NCI-H1092 treated with DMSO at 0.1 percent for 48 hours (cell line): ENCODE results near the gene TROAP.
"Not testable (repeated sequence)": the region's sequence is repeated elsewhere in the genome, so short reads cannot be mapped to it uniquely, and the experiment has no call there.

Experiments used
- DNase-seq: peaks from one replicate; lab custom pipeline; 2025; lab: John Stamatoyannopoulos, UW

TROAP gene, protein sequence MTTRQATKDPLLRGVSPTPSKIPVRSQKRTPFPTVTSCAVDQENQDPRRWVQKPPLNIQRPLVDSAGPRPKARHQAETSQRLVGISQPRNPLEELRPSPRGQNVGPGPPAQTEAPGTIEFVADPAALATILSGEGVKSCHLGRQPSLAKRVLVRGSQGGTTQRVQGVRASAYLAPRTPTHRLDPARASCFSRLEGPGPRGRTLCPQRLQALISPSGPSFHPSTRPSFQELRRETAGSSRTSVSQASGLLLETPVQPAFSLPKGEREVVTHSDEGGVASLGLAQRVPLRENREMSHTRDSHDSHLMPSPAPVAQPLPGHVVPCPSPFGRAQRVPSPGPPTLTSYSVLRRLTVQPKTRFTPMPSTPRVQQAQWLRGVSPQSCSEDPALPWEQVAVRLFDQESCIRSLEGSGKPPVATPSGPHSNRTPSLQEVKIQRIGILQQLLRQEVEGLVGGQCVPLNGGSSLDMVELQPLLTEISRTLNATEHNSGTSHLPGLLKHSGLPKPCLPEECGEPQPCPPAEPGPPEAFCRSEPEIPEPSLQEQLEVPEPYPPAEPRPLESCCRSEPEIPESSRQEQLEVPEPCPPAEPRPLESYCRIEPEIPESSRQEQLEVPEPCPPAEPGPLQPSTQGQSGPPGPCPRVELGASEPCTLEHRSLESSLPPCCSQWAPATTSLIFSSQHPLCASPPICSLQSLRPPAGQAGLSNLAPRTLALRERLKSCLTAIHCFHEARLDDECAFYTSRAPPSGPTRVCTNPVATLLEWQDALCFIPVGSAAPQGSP

DNA sequence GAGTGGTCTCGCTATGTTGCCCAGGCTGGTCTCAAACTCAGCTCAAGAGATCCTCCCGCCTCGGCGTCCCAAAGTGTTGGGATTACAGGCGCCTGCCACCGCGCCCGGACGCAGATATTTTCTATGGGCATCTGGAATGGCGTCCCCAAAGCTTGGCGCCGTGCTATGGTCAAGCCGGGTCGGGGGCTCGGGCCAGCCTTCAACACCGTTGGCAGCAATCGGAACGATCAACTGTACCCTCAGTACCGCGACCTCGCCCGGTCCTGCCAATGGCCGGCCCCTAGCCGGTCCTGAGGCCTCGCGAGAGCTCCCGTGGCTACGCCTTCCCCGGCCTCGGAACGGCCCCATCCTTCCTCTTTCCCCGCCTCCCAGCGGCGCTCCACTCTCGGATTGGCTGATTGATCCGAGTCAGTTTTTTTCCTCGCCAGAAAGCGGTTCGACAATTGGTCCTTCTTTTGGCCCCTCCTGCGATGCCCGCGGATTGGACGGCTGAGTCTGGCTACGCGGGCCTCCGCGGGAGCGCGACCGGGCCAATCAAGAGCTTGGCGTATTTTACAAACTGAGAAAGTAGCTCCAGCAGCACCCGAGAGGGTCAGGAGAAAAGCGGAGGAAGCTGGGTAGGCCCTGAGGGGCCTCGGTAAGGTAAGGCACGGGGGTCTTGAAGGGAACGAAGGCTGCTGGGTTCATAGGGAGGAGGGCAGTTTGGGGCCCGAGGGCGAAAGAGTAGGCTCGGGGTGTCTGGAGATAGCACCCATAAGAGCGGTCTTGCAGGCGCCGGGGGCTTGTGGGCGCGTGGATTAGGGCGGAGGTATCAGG, at the start of gene TROAP:
Gene TROAP, plus strand, starts transcription at position 548 of the 816 bp plus-strand sequence. CDS start 354 bp downstream, outside the sequence.
- peak; percentile 96 for DNase-seq

DNA sequence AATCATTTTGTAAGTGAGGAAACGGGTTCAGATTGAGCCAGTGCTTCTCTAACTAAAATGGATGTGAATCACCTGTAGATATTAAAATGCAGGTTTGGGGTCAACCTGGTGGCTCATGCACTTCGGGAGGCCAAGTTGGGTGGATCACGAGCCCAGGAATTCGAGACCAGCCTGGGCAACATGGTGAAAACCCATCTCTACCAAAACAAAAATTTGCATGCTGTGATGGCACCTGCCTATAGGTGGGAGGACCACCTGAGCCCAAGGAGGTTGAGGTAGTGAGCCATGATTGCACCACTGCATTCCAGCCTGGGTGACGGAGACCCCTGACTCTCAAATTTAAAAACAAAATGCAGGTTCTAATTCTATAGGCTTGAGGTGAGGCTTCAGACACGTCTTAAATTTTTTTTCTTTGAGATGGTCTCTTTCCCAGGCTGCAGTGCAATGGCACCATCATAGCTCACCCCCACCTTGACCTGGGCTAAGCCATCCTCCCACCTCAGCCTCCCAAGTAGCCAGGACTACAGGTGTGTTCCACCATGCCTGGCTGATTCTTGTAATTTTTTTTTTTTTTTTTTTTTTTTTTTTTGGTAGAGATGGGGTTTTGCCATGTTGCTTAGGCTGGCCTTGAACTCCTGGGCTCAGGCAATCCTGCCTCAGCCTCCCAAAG, 49.2 kb upstream of the TROAP start:
- no peak for DNase-seq

DNA sequence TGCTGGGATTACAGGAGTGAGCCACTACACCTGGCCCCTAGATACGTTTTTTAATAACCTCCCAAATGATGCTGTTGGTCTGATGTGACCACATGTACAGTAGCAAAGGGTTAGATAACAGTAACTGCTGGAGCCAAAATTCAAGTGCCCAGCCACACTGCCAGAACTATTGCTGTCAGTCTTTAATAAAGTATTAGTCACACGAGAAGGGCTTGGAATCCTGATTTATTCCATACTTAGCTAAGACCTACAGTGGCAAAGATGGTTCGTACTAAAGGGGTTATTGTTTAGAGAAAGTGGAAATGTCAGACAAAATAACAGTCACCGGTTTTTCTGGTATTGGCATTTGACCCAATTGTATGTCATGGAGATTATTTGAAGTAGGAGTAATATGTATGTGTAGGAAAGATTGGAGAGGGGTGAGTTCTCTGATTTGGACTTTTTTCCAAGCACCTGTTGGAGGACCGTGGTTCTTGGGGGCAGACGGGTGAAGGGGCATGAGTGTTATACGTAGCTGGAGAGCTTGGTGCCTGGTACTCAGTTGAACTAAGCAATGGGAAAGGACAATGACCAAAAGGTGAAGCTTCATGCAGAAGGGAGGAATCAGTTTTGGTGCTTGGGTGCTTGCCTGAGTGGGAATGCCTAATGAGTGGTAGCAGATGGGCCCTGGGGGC, 48.5 kb upstream of the TROAP start:
- DNase-seq, result no peak

DNA sequence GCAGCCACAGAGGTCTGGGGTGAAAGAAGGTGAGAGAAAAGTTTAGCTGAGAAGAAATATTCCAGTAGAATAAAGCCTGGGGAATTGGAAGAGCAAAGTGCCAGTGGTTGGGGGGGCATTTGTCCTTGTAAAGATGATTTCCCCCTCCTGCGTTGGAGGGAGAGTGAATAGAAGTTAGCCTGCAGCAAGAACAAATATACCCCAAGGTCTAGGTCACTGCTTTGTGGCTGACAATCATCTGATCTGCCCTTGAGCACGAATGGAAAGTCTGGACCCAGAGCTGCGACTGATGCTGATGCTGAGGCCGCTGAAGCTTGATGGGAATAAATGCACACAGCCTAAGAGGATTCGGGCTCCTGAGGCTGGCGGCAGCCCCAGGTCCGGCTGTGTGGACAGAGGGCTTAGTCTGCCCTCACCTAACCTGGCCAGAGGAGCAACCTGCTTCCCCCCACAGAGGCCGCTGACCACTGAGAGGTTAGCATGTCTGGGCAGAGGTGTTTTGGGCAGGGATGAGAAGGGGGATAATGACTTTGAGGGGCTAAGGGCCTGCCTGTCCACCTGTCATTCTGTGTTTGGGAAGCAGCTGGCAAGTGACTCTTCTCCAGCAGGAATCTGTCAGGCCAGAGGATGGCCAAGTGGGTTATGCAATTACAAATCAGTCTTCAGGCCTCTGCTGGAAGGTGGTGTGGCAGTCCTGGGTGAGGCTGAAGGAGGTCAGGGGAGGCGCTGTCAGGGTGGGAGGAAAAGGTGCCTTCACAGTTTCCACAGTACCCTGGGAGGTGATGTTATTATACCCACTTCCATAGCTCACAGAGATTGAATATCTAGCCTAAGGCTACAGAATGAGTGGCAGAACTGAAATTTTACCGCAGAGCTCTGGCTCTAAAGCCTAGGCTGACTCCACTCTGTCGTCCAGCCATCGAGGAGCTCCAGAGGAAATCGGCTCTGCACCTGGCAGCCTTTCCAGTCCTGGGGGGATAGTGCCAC, 46.5 kb upstream of the TROAP start:
- no peak for DNase-seq

DNA sequence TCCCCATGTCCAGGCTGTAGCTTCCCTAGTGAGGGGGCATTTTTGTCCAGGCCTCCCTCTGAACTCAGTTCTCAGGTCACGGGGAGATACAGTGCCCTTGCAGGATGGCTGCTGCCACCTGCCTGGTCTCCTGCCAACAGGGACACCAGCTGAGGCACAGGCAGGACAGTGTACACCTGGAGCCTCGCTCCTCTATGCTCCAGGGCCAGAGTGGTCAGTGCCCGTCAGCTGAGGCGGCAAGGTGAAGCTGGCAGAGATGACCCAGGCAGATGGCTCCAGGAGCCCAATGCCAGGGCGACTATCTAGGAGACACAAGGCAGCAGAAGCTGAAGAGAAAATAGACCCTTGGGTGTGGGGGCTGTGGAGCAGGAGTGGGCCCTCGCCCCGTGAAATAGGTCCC, 45.6 kb upstream of the TROAP start:
- DNase-seq, result no peak

DNA sequence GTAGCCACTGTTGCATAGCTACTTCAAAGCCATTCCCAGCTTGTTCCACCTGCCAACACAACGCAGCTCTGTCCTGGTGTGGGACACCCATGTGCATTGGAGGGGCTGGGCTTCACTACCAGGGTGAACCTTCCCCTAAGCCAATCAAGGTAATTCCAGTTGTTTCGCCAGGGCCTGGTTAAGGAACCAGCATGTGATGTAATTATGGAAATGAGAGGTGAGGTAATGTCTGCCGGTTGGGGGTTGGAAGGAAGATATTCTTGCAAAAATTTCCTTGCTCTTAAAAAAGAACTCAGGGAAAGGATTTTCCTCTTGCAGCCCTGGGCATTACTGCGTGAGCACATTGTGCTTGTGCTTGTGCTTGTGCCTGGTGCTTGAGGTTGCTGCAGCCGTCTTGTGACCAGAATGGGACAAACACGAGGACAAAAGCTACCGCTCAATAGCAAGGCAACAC, 43.3 kb upstream of the TROAP start:
- no peak for DNase-seq

DNA sequence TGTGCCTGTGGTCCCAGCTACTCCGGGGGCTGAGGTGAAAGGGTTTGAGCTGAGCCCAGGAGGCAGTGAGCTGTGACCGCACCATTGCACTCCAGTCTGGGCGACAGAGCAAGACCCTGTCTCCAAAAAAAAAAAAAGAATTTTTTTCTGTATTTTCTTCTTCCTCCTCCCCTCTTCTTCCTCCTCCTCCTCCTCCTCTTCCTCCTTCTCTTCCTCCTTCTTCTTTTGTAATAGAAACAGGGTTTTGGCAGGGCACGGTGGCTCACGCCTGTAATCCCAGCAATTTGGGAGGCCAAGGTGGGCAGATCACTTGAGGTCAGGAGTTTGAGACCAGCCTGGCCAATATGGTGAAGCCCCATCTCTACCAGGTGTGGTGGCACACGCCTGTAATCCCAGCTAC, 42.5 kb upstream of the TROAP start:
- not testable (repeated sequence) for DNase-seq

DNA sequence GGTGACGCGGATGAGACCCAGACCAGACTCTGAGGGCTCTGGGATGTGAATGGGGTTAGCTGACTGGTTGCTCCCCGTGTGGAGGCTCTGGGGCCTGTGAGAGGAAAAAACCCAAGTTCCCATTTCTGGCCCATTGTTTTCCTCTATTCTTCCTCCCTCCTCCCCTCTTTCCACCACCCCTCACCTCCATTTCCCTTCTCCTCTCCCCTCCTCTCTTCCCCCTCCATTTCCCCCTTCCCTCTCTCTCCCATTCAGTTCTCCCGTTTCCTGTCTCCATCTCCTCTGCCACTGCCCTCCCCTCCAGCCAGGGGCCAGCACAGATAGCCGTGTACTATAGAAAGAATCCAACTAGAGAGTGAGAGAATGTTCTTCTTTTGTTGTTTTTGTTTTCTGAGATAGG, 40.8 kb upstream of the TROAP start:
- DNase-seq, result no peak

DNA sequence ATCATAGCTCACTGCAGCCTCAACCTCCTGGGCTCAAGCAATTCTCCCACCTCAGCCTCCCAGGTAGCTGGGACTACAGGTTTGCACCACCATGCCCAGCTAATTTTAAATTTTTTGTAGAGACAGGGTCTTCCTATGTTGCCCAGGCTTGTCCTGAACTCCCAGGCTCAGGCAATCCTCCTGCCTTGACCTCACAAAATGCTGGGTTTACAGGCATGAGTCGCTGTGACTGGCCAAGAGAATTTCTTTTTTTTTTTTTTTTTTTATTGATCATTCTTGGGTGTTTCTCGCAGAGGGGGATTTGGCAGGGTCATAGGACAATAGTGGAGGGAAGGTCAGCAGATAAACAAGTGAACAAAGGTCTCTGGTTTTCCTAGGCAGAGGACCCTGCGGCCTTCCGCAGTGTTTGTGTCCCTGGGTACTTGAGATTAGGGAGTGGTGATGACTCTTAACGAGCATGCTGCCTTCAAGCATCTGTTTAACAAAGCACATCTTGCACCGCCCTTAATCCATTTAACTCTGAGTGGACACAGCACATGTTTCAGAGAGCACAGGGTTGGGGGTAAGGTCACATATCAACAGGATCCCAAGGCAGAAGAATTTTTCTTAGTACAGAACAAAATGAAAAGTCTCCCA, 40.2 kb upstream of the TROAP start:
- not testable (repeated sequence) for DNase-seq

DNA sequence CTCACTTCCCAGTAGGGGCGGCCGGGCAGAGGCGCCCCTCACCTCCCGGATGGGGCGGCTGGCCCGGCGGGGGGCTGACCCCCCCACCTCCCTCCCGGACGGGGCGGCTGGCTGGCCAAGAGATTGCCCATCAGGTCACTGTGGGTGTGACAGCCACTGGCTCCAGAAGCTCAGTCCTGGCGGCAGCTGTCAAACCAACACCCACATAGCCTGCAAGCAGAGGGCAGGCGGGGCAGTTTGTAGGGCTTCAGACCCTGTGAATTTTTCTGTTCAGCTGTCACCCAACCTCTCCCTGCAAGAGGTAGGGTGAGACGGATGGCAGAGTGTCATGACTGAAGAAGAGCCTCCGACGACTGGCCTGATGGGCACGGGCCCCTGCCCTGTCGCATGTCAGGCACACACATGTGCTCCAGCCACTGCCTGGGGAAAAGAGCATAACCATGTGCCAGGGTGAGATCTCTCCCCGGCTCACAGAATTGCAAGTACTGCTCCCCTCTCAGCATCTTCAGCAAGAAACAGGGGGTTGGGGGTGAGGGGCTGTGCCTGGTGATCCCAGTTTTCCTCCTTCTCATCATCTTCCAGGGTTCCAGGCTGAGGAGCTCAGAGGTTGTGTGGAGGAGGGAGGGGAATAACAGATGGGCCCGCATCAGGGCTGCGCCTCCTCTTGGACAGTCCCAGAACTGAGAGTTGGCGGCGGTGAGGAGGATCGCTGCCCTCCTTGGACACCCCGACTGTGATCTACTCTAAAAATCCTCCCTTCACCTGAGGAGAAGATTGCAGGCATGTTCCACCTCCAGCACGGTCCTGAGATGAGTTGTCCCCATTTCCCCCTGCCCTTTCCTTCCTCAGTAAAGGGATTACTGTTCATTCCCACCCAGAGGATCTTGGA, 39.3 kb upstream of the TROAP start:
- no peak for DNase-seq

DNA sequence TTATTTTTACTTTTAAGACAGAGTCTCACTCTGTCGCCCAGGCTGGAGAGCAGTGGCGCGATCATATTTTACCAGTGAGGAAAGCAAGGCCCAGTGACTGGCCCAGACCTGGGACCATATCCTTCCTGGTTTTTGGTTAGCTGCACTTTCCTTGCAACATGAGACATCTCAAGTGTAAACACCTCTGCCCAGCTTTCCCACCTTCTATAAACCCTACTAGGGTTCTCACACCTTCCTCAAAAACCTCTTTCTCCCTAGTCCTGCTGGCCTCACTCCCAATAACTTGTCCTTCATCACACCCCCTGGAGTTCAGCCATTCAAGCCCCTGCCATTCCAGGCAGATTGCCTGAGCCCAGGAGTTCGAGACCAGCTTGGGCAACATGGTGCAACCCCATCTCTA, 38.4 kb upstream of the TROAP start:
- DNase-seq, result no peak

DNA sequence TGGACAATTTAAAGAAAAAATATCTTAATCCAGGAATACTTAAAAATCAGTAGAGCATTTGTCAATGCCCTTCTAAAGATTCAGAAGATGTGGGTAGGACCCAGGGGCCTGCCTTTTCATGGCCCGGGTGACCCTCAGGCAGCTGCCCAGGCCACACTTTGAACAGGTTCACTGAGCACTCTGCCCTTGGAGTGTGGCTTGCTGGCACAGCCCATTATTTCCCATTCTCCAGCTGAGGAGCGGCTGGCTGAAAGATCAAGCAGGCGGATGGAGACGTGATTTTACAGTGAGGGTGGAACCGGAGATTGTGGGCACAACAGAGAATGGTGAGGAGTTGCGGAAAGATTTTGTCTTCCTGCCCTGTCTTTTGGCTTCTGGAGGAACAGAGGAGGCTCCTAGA, 35.2 kb upstream of the TROAP start:
- no peak for DNase-seq

DNA sequence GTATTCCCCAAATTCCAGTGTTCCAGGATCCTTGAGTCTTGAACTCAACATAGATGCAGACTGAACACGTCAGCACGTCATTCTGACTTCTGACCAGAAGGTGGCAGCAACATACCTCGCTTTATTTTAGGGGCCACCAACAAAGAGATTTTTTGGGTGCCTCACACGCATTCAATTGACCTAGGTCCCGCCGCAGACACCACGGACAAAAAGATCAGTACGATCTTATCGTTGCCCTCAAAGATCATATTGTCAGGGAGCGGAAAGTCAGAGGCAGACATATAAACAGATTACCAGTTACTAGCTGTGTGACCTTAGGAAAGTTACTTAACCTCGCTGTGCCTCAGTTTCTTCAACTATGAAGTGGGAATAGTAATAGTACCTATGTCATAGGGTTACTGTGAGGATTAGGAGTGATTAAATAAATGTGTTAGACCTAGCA, 34.6 kb upstream of the TROAP start:
- DNase-seq, result peak; percentile 7

DNA sequence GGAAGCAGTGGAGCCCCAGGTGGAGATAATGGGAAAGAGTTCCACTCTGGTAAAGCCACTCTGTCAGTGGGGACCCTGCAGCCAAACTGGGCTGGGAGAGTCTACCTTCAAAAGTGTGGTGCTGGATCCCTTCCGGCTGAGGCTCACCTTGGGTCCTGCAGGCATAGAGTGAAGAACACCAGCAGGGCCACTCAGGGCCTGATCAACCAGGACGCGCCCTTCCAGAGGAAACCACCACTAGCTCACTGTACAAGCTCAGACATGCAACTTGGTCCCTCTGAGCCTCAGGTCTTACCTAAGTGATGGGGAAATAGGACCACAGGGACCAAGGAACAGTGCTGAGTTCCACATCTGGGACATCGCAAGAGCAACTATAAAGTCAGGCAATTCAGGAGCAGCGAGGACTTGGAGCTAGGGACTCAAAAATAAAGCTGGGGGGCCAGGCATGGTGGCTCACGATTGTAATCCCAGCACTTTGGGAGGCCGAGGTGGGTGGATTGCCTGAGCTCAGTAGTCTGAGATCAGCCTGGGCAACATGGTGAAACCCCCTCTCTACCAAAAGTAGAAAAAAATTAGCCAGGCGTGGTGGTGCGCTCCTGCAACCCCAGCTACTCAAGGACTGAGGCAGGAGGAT, 34.0 kb upstream of the TROAP start:
- DNase-seq, result no peak

DNA sequence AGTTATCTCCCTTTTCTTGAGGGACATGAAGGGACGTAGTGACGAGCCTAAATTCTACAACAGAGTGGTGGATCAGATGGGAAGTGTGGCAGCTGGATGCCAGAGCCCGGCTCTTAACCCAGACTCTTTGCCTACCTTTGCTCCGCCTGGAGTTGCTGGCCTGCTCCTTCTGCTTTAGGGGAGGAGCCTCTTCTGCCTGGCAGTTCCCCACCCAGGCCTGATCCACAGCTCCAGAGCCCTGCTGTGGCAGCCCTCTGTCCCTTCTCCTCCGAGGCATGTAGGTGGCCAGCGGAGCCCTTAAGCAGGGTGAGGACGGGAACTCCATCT, 30.4 kb upstream of the TROAP start:
- no peak for DNase-seq

DNA sequence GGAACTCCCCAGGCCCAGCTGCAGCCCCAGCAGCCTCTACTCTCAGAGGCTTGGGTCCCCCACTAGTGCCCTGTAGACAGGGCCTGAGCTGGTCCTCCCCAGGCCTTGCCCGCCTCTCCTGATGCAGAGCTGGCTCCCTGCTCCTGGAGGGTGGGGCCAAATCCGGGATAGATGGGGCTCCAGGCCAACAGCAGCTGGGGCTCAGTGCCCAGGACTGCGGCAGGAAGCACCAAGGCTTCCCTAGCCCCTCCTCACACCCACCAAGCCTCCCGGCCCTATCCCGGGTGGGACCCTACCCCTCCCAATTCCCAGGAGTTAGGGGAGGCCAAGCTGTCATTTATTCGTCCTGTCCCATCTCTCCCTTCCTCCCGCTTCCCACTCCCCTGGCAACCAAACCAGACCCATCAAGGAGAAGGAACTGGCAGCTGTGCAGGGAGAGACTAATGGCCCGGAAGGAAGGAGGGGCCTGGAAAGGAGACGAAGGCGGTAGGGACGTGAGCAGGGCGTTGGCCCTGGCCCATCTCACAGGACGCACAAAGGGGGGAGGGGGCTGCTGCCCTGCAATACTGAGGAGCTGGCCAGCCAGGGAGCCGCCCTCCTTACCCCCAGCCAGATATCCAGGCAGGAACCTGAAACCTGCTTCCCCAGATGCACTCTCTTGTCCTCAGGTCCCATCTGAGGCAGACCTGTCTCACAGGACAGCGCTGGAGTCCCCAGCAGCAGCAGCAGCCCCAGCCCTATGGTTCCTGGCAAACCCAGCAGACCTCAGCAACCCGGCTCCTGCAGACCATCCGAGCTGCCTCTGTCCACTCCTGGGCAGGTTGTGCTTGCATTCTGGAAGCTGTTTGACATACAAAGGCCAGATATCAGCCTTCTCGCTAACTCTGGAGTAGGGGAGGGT, 29.7 kb upstream of the TROAP start:
- peak; percentile 20 for DNase-seq
